IPS DF 4.7 (cell line): ENCODE results near the gene ADK.
"Not testable (repeated sequence)": the region's sequence is repeated elsewhere in the genome, so short reads cannot be mapped to it uniquely, and the experiment has no call there.

Source experiments
- DNase-seq: peaks from one replicate; pipeline ENCODE4 v3.0.0-alpha.2; 2013; ENCODE audit warnings: low spot score; ENCODE audit errors: extremely low read depth

ADK gene

DNA sequence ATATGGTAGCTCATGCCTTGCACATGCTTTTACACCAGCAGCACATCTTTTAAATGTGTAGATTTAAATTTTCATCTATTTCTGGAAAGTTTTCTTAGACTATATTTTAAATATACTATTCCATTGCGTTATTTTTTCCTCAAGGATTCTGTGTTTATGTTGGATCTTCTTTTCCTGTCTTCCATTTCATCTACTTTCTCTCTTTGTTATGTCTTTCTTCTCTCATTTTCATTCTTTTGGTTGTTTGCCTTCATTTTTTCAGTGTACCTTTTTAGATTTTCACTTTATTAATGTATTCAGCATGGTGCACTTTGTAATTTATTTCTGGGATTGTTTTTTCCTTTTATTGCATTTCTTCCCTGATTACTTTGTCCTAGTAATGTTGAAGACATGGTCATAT, 329.8 kb downstream of the ADK start:
- no peak for DNase-seq

DNA sequence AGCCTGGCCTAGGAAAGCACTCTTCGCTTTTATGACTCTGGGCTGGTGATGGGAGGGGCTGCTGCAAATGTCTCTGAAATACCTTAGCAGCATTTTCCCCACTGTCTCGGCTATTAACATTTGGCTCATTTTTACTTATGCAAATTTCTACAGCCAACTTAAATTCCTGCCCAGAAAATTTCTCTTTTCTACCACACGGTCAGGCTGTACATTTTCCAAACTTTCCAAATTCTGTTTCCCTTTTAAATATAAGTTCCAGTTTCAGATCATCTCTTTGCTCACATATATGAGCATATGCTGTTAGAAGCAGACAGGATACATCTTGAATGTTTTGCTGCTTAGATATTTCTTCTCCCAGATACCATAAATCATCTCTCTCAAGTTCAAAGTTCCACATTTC, 332.3 kb downstream of the ADK start:
- no peak for DNase-seq

DNA sequence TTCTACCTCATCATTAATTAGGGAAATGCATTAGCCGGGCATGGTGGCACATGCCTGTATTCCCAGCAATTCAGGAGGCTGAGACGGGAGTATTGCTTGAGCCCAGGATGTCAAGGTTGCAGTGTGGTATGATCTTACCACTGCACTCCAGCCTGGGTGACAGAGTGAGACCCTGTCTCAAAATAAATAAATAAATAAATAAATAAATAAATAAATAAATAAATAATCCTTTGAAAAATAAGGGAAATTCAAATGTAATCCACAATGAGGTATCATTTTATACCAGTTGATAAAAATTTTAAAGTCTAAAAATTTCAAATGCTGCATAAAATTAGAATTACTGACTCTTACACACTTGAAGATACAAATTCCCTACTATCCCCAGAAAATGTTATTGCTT, 334.3 kb downstream of the ADK start:
- no peak for DNase-seq

DNA sequence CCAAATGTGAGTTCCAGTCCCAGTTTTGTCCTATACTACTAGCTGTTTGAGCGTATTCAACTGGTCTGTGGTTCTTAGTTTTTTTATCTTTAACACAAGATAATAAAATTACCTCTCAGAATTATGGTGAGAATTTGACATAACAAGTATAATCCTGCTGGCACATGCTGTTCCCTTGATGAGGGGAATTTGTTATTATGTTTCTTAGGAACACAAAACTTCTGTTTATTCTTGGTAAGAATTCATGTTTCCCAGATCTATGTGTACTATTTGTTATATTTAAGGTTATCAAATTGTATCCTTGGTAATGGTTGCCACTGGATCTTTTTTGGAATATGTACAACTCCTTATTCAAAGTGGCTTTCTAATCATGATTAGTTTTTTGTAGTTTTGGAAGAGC, 335.6 kb downstream of the ADK start:
- no peak for DNase-seq

DNA sequence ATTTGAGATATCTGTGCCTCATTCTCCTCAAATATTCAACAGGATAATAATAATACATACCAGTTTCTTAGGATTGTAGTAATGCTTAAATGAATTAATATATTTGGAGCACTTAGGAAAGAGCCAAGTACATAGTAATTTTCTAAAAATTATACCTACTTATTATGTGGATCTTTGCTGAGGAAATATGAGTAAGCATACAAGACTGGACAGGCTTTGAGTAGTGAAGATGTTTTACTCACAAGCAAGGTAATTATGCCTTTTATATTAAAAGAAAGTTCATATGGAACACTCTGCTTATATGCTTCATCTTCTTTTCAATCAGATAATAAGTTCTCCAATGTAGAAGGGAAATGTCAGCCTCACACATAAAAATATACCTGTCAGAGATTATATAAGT, 337.9 kb downstream of the ADK start:
- DNase-seq = no peak

DNA sequence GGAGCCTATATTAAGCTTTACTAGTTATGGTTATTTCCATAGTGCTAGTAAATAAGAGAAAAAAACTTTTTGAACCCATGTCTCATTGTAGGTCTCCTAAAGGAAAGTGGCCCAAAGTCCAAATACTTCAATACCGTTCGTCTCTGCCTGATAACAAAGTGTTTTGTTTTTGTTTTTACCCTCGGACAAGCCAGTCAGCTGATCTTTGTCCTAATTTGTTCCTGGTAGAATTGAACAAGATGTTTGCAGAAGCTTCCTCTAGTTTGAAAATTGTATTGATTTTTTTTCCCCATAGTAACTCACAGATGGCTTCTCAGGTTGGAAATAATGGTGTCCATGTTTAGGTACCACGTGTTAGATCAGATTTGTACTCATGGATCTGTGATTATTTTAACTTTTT, 339.5 kb downstream of the ADK start:
- DNase-seq = no peak

DNA sequence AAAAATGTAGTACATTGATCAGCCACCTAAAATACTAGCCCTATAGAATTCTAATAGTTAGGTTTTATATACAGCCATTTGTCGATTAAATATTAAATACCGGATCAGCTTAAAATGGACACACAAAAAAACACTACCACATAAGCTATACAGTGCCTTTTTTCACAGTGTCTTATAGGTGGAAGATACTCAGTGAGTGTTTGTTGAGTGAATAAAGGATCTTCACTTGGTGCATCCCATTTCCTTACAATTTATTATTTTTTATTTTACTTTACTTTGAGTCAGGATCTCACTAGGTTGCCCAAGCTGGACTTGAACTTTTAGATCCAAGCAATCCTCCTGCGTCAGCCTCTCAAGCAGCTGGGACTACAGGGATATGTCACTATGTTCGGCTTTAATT, 340.0 kb downstream of the ADK start:
- DNase-seq = no peak

DNA sequence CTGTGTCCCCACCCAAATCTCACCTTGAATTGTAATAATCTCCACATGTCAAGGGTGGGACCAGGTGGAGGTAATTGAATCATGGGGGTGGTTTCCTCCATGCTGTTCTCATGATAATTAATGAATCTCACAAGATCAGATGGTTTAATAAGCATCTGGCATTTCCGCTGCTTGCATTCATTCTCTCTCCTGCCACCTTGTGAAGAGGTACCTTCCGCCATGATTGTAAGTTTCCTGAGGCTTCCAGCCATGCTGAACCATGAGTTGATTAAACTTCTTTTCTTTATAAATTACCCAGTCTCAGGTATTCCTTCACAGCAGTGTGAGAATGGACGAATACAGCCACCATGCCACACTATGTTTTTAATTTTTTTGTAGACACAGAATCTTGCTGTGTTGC, 345.3 kb downstream of the ADK start:
- not testable (repeated sequence) for DNase-seq

DNA sequence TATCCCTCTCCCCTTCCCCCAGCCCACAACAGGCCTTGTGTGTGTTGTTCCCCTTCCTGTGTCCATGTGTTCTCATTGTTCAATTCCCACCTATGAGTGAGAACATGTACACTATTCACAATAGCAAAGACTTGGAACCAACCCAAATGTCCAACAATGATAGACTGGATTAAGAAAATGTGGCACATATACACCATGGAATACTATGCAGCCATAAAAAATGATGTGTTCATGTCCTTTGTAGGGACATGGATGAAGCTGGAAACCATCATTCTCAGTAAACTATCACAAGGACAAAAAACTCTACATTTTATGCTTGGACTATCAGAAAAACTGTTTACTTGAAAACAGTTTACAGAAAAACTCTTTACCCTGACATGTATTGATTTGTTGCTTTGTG, 347.6 kb downstream of the ADK start:
- DNase-seq = not testable (repeated sequence)

DNA sequence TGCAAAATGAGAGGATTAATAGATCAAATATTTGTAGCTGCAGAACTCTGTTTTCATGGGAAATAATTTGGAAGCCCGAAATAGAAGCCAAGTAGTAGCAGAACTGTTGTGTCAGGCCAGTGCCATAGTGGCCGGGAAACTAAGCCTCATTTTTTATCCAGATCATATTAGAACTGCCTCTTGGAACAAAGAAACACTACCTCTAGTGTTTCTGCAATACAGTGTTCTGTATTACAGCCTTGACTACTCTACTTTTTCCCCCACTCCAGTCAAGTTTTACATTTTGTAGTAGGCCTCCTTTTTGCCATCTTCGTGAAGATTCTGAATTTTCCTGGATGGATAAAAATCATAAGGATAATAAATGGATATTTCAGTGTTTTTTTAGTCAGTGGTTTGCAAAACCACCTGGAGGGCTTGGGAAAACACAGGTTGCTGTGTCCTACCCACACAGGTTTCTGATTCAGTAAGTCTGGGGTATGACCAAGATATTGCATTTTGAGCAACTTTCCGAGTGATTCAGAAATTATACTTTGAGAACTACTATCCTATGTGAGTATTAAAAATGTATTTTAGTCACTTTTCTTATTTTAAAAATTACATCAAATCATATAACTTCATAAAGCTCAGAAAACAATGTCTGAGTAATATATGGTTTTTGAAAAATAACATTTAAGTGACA, 349.1 kb downstream of the ADK start:
- no peak for DNase-seq

DNA sequence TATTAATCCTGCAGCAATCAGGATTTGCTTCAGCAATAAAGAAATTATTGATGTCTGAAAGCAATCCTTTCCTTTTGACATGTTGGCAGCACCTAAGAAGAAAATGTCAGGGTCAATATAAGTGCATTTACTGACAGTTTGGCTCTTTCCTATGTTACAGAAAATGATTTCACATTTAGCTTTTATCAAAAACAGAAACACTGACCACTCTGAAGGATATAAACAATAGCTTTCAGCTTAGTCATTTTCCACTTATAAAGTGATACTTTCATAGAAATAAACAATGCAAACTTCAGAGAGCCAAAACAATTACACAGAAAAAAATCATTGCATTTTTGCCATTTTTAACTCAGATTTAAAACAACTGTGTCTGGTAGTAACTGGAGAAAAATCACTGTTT, 349.8 kb downstream of the ADK start:
- no peak for DNase-seq

DNA sequence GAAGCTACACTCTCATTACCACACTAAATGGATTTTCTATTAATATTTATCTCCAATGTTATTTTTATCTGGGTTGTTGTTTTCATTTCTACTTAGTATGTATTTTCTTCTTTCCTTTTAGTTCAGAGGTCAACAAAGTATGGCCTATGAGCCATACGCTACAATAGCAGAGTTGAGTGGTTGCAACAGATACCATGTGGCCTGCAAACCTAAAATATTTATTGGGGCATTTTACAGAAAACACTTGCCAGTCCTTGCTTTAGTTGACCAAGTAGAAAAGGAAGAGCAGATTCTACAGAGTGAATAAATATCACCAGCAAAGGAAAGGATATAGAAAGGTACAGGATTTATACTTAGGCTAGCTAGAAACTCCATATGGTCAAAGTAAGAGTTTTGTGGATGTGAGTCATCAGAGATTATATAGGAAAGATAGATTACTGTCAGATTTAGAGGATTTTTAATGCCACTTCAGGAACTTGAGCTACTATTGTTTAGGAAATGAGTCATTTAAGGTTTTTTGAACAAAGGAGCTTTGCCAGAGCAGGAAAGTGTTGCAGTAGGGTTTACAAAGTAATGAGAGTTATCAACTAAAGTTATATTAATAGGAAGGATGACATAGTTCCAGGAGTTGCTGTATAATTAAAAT, 352.1 kb downstream of the ADK start:
- no peak for DNase-seq

DNA sequence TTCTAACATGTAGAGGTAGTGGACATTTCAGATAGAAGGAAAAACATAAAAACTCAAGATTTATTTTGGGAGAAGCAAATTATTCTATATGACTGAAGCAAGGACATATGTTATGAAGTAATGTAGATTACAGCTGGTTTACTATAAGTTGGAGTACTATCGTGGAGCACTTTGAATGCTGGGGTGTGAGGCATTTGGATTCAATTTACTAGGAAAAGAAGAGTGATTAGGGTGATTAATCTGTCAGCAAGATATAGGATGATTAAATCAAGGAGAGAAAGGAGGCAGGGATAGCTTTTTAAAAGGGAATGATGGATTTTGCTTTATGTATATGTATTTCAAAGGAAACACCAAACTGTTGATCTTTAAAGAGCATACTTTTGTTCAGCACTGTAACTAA, 356.9 kb downstream of the ADK start:
- DNase-seq = no peak

DNA sequence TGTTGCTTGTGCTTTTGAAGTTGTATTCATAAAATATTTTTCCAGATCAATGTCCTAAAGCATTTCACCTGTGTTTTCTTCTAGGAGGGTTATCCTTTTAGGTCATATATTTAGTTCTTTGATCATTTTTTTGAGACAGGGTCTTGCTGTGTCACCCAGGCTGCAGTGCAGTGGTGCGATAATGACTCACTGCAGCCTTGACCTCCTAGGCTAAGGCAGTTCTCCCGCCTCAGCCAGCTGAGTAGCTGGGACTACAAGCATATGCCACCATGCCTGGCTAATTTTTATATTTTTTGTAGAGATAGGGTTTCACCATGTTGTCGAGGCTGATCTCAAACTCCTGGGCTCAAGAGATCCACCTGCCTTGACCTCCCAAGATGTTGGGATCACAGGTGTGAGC, 359.6 kb downstream of the ADK start:
- no peak for DNase-seq

DNA sequence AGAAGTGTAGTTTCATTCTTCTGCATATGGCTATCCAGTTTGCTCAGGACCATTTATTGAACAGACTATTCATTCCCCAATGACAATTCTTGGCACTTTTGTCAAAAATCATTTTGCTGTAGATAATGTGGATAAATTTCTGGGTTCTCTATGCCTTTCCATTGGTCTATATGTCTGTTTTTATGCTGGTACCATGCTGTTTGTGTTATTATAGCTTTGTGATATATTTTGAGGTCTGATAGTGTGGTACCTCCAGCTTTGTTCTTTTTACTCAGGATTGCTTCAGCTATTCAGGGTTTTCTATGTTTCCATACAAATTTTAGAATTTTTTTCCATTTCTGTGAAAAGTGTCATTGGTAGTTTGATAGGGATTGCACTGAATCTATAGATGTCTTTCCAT, 360.0 kb downstream of the ADK start:
- DNase-seq = no peak

DNA sequence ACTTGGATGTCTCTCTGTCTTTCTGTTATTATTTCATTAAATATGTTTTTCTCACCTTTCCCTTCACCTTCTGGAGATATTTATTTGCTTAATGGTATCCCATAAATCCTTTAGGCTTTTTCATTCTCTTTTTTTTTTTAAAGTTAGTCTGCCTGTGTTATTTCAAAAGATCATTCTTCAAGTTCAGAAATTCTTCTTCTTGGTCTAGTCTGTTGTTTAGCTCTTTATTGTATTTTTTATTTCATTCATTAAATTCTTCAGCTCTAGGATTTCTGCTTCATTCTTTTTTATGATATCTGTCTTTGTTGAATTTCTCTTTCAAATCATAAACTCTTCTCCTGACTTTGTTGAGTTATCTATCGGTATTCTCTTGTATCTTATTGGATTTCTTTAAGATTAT, 363.3 kb downstream of the ADK start:
- DNase-seq = no peak

DNA sequence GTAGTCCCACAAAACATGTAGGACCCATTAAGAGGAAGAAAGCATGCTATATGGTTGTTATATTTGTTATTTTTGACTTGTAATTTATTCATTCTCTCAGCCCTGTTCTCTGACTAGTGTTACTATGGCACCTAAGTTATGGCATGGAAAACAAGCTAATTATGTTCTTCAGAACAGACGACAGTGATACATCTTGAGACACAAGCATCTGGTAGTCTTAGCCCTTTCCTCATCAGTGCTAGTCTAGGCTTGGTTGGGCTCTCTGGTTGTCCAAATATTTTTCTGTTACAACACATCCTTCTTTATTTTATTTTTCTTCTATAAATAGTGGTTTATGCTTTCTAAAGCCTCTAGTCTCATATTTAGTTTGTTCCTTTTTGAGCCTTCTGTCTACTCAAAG, 367.0 kb downstream of the ADK start:
- no peak for DNase-seq

DNA sequence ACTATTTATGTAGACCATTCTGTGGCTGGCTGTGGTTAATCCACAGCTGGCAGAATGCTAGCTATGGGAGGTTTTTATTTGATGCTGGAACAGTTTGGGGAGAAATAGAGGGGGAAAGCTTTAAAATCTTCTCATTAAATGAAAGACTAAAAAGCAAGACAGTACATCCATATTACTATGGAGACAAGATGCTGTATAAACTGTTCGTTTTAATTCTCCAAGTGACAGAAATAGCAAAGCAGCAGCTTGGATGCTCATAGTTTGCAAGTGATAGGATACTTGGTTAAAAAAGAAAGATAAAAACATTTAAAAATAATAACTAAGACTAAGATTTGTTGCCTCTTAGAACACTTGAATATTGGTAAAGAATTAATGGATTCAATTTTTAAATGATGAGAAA, 370.5 kb downstream of the ADK start:
- no peak for DNase-seq

DNA sequence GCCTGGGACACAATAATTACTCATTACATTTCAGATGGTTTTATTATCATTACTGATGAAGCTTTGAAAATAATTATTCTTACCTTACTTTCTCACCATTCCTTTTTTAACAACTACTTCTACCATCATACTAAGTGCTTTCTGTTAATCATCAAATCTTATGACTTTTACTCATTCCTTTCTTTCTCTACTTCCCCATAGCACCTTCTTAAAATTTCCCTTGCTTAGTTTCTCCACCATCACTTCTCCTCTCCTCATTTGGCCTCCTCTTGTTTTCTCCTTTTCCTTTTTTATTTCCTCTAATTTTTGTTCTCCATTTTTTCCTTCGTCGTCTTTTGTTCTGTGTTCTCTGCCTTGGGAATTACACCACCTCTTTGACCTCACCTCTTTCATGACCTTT, 372.2 kb downstream of the ADK start:
- no peak for DNase-seq

DNA sequence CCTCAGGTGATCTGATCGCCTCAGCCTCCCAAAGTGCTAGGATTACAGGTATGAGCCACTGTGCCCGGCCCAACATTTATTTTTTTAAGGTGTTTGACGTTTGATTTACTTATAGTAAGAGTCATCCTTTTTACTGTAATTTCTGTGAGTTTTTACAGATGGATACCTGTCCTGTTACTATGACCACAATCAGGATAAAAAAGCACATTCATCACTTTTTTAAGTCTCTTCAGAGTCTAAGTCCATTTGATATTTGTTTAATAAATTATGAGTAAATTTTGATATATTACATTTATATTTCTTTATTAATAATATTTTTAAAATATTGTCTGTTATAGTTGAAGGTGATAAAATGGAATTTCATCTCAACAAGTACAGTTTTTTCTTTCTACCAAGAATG, 374.9 kb downstream of the ADK start:
- no peak for DNase-seq

DNA sequence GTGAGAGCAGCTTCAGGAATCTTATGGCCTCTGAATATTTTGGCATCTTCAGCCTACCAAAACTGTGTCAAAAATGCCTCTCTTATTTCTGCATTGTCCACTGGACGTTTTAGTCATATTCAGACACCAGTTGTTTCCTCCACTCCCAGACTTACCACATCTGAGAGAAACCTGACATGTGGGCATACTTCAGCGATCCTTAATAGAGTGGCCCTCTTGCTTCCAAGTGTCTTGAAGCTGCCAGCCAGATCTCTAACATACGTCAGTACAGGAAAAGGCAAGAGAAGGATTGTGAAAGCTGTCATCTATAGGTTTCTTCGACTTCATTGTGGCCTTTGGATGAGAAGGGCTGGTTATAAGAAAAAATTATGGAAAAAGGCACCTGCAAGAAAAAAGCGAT, 376.6 kb downstream of the ADK start:
- DNase-seq = not testable (repeated sequence)

DNA sequence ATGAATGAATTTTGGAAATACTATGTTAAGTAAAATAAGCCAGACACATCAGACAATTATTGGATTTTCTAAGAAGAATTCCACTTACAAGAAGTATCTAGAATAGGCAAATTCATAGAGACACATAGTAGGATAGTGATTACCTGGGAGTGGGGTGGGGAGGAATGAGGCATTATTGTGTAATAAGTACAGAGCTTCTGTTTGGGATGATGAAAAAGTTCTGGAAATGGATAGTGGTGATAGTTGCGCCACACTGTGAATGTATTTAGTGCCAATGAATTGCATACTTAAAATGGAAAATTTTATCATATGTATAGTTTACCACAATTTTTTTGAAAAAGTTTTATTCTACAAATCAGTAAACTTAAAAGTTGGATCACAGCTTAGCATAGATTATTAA, 378.2 kb downstream of the ADK start:
- DNase-seq = no peak

DNA sequence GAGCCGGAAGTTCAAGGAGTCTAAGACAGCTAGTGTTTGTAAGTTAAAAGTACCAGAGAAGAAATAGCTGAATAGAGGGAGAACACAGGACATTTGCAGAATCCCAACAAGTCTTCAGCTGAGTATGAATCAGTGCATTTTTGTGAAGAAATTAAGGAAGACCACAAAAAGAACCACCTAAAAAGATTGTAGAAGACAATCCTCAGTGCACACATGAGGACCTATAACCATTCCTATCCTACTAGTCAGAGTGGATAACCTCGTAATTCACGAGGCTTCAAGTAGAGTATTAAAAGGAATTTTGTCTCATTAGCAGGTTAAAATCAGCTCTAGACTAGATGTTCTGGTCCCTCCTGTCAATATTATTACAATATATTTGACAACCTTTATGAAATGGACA, 380.0 kb downstream of the ADK start:
- DNase-seq = no peak

DNA sequence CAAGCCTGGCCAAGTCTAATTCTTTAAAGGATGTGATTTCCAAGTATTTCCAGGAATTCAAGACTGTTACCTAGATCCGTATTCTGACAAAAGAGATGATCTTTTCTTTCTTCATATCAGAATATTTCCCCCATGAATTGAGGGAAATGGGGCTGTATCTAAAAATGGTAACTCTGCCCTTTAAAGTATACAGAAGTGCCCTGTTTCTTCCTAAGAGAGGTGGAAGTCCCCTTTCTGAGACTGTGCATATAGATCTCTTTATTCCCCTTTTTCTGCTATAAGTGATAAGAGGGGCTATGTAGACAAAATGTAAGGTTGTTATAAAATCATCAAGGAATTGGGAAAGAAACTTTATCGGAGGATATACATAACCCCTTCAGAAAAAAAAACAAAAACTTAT, 388.3 kb downstream of the ADK start:
- no peak for DNase-seq
